ENCODE data around the gene DDX50.
"Not testable (repeated sequence)": the region's sequence is repeated elsewhere in the genome, so short reads cannot be mapped to it uniquely, and the experiment has no call there.

The DDX50 gene

DNA sequence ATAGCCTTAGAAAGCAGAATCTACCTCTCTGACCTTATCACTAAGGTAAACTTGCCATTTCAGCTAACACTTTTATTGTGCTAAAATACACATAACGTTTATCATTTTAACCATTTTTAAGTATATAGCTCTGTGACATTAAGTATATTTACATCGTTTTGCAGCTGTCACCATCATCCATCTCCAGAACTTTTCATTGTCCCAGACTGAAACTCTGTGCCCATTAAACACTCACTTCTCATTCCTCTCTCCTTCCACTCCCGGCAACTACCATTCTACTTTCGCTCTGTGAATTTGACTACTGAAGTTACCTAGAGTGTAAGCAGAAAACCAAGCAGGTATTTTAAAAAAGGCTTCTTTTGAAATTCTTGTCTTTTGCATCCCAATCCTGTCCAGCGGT, 1.3 kb downstream of the DDX50 start:
- no peak for DNase-seq

DNA sequence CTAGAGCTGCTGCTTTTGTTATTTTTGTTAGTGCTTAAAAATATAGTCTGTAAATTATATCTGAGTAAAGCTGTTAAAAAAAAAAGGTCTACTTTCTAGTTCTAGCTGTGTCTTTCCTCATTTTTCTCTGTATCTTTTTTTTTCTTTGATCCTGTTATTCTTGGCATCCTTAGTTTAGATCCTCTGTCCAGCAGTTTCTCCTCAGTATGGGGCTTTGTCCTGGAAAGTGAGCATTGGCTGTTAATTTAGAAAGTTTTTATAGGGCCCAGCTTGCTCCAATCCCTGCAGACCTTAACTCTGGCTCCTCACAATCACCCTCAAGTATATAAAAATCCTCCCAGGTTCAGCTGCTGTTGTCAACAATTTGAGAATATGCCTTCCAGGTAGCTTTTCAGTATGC, 23.5 kb downstream of the DDX50 start:
- DNase-seq, result no peak

DNA sequence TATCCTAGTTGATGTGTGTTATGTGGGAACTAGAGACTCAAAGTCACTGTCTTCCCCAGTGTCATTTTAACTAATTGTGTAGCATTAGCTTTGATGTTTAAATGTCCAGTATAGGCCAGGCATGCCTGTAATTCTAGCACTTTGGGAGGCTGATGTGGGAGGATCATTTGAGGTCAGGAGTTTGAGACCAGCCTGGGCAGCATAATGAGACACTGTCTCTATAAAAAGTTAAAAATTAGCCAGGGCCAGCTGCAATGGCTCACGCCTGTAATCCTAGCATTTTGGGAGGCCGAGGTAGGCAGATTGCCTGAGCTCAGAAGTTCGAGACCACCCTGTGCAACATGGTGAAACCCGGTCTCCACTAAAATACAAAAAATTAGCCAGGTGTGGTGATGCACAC, 24.4 kb downstream of the DDX50 start:
- no peak for DNase-seq

DNA sequence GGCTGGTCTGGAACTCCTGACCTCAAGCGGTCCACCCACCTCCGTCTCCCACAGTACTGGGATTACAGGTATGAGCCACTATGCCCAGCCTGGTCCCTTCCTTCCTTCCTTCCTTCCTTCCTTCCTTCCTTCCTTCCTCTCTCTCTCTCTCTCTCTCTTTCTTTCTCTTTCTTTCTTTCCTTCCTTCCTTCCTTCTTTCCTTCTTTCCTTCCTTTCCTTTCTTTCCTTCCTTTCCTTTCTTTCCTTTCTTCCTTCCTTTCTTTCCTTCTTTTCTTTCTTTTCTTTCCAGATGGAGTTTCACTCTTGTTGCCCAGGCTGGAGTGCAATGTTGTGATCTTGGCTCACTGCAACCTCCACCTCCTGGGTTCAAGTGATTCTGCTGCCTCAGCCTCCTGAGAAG, 28.0 kb downstream of the DDX50 start:
- not testable (repeated sequence) for DNase-seq

DNA sequence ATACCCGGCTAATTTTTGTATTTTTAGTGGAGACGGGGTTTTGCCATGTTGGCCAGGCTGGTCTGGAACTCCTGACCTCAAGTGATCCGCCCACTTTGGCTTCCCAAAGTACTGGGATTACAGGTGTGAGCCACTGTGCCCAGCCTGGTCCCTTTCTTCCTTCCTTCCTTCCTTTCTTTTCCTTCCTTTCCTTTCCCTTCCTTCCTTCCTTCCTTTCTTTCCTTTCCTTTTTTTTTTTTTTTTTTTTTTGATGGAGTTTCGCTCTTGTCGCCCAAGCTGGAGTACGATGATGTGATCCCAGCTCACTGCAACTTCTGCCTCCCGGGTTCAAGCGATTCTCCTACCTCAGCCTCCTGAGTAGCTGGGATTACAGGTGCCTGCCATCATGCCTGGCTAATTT, 28.8 kb downstream of the DDX50 start:
- not testable (repeated sequence) for DNase-seq

DNA sequence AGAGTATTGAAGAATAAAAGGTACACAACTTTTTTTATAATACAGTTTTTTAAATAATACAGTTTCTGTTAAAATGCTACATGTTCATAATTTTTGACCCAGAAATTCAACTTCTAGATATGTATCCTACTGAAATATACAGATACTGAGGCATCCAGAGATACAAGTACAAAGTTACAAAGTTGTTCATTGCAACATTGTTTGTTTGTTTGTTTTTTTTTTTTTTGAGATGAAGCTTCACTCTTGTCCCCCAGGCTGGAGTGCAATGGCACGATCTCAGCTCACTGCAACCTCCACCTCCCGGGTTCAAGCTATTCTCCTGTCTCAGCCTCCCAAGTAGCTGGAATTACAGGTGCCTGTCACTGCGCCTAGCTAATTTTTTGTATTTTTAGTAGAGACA, 31.7 kb downstream of the DDX50 start:
- not testable (repeated sequence) for DNase-seq

DNA sequence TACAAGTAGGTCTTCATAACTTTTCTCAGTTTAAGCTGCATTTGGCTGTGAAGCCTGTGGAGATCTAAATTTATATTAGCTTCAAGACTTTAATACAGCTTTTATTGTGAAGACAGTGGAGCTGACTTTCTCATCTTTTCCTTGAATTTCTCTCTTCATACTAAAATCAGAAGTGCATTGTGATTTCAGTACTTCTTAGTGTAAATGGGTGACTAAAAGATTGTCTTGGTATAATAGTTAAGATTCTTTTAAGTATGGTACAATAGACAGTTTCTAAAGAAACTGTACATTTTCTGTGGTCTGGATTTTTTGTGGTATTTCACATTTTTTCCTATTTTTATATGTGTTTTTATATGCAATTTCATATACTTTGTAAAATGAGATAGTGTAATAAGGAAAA, 33.9 kb downstream of the DDX50 start:
- no peak for DNase-seq

DNA sequence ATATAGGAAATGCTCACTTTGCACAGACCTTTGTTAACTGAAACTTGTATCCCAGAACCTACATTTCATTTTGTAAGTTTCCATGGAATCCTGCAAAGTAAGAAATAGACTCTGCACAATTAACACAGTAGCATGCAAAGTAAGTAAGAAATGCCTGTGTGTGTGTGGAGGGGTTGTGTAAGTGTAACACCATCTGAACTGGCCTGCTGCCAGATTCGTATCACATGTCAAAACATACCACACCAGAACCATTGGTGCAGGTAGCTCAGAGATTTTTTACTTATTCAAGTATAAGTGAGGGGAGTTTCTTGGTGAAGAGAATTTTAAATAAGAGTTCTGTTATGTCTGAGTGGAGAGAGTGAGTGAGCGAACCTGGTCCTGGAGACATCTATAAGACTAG, 37.0 kb downstream of the DDX50 start:
- no peak for DNase-seq

DNA sequence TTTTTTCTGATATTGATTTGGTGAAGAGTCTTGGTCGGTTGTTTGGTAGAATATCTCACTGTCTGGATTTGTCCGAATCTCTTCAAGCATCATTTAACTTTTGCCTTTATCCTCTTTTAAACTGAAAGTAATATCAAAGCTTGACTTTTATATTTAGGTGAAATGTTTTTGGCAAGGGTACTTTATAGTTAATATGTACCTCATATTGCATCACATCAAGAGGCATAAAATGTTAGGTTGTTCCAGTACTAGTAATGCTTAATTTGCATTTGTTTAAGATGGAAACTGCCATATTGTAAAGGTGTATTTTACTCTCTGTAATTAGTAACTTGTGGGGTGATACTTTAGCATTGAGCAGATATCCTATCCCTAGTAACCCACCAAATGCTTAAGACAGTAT, 37.8 kb downstream of the DDX50 start:
- no peak for DNase-seq

DNA sequence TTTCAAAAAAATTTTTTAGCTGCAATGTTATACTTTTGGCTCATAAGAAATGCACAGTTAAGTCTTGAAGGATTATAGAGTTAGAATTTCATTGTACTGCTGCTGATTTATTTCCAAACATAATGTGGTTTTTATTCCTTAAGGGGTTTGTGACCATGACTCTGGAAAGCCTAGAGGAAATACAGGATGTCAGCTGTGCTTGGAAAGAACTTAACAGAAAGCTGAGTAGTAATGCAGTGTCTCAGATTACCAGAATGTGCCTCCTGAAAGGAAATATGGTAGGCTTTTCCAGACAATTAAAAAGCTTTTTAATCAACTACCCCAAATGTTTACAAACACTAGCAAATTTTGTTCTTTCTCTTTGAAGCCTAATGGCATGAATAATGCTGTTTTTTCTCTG, 39.8 kb downstream of the DDX50 start:
- DNase-seq, result not testable (repeated sequence)

DNA sequence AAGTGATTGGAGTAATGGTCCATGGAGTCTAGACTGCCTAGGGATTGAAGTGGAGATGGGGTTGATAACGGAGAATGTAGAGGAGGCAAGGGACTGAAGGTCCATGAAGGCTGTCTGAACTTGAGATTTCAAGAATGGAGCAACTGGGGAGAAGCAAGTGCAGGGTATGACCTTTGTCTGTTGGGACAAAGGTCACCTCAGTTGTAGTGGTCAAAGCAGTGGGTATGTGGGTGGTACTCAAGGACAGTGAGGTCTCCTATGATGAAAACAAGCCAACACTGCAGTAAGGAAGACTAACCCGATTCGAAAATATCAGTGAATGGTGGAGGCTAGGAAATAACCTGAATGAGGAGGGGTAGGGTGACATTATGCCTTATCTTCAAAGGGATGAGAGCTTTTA, 49.5 kb downstream of the DDX50 start:
- no peak for DNase-seq

DNA sequence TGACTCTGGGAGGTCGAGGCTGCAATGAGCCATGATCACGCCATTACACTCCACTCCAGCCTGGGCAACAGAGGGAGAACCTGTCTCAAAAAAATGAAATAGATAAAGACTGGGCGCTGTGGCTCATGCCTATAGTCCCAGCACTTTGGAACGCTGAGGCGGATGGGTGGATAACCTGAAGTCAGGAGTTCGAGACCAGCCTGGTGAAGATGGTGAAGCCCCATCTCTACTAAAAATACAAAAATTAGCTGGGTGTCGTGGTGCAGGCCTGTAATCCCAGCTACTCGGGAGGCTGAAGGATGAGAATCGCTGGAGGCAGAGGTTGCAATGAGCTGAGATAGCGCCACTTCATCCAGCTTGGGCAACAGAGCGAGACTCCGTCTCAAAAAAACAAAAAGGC, 53.8 kb downstream of the DDX50 start:
- no peak for DNase-seq

DNA sequence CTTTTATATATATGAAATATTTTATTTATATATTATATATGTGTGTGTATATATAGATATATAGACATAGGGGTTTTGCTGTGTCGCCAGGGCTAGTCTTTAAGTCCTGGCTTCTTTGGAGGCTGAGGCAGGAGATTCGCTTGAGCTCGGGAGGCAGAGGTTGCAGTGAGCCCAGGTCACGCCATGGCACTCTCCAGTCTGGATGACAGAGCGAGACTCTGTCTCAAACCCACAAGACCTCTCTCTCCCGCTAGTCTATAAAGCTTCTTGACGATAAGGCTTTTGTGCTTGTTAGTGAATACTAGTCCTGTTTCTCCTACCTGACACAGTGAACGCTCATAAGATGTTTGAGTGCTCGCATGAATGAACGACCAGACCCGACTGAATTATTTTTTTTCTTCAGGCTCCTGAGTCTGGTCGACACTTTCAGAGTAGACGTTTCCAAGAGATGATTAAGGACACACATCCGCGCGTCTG, 54.3 kb downstream of the DDX50 start:
- peak; percentile 64 to 71 for DNase-seq

DNA sequence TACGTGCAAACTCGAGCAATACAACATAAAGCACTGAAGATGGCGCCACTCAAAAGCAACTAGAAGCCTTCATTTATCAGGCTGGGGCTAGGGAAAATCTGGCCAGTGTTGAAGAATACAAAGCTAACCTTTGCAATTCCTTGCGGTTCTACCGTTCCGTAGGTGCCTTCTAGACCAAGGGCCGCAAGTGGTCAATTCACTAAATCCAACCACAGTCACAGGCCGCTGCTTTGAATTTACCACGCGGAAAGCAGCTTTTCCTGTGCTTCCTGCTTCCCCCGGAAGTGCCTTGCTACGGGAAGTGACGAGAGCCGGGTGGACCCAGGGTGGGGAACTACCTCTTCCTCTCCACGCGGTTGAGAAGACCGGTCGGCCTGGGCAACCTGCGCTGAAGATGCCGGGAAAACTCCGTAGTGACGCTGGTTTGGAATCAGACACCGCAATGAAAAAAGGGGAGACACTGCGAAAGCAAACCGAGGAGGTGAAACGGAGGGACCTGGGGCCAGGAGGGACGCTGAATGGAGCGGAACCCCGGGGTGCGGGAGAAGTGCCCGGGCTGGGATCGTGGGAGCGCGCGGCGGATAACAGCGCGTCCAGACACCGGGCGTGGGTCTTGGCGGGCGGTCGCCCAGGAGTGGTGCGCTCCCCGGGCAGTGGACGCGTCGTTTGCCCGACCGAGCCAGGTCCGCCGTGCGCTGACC, 54.9 kb downstream of the DDX50 start, which contains the start of gene DDX21:
Gene DDX21, plus strand, starts transcription at position 339 of the 701 bp plus-strand sequence. Its CDS starts 56 bp downstream, at position 395.
- peak; percentile 89 to 91 for DNase-seq

DNA sequence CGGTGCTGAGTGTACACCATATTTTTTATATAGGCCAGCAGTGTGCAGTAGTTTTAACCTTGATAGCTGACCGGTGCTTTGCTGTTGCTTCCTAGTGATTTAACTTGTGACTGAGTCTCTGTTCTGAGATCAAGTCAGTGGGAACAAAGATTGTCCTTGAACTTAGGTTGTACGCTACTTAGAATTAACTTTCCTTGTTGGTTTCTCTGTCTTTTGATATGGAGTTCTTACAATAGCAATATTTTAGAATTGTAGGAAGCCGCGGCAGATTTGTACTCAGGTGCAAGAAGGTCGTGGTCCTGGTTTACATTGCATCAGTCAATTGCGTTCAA, 56.1 kb downstream of the DDX50 start:
- DNase-seq, result no peak

DNA sequence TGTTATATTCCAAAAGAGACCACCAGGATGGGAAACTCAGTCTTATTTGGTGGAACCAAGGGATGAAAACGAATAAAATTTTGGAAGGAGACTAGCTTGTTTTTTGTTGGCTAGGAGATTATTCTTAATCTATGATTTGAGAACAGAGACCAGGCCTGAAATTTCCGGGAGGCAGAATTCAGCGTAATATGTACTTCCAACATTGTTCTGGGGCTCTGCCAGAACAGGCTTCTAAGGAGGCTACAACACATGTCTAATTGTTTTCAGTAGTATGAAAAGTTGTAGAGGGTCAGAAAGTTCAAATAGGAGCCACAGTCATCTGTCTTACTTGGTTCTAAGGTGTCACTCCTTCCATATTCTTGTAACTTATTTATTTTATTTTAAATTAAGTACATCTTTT, 56.5 kb downstream of the DDX50 start:
- no peak for DNase-seq

DNA sequence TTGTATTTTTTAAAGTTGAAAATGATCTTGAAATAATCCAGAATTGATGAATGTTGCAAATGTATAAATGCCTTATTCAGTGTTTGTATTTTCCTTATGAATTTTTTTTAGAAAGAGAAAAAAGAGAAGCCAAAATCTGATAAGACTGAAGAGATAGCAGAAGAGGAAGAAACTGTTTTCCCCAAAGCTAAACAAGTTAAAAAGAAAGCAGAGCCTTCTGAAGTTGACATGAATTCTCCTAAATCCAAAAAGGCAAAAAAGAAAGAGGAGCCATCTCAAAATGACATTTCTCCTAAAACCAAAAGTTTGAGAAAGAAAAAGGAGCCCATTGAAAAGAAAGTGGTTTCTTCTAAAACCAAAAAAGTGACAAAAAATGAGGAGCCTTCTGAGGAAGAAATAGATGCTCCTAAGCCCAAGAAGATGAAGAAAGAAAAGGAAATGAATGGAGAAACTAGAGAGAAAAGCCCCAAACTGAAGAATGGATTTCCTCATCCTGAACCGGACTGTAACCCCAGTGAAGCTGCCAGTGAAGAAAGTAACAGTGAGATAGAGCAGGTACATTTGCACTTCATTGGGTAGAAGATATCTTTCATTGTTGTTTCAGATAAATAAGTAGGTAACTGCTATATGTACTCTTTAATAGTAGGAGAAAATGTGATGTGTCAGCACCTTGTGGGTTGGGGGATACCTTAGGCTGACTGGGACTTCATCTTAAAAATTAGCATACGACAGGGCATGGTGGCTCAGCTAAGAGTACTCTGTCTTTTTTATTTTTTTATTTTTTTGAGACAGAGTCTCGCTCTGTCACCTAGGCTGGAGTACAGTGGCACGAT, 58.8 kb downstream of the DDX50 start:
- no peak for DNase-seq

DNA sequence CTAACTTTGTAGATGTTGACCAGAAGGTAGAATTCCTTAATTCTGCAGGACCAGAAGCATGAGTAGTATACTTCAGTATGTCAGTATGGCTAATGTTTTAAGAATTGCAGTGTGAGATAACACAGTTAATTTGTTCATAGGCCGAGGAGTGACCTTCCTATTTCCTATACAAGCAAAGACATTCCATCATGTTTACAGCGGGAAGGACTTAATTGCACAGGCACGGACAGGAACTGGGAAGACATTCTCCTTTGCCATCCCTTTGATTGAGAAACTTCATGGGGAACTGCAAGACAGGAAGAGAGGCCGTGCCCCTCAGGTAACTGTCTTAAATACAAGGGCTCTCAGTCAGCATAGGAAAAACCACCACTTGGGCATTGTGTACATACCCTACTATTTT, 62.0 kb downstream of the DDX50 start:
- no peak for DNase-seq

DNA sequence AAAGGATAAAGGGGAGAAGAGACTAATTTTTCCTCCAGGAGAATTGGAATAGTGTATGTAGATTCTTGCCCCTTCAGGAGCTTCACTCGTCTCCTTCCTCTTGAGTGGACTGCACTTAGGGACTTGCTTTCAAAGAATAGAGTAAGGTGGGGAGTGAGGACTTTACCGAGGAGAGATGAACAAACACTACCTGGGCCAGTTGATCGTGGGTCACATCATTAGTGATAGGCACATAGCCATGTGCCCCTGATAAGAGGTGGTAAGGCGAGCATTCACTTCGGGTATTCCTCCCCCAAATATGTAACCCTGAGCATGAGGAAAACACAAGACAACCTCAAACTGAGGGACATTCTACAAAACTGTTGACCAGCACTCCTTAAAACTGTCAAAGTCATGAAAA, 72.9 kb downstream of the DDX50 start:
- DNase-seq, result no peak

DNA sequence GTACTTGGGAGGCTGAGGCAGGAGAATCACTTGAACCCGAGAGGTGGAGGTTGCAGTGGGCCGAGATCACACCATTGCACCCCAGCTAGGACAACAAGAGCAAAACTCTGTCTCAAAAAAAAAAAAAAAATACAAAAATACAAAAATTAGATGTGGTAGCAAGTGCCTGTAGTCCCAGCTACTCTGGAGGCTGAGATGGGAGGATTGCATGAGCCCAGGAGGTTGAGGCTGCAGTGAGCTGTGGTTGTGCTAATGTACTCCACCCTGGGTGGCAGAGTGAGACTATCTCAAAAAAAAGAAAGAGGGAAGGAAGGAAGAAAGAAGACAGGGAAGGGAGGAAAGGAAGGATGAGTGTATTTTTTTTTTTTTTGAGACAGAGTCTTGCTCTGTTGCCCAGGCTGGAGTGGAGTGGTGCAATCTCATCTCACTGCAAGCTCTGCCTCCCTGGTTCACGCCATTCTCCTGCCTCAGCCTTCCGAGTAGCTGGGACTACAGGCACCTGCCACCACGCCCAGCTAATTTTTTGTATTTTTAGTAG, 74.9 kb downstream of the DDX50 start:
- DNase-seq, result not testable (repeated sequence)

DNA sequence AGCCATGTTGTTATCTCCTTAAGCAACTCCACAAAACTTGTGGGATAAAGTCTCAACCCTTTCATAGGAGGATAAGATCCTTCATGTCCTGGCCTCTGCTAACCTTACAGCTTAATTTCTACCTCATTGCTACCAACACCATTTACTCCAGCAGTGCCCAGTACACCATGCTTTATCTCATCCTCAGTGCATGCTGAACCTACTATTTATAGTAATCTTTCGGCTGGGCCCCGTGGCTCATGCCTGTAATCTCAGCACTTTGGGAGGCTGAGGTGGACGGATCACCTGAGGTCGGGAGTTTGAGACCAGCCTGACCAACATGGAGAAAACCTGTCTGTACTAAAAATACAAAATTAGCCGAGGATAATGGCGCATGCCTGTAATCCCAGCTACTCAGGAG, 78.6 kb downstream of the DDX50 start:
- DNase-seq, result not testable (repeated sequence)

DNA sequence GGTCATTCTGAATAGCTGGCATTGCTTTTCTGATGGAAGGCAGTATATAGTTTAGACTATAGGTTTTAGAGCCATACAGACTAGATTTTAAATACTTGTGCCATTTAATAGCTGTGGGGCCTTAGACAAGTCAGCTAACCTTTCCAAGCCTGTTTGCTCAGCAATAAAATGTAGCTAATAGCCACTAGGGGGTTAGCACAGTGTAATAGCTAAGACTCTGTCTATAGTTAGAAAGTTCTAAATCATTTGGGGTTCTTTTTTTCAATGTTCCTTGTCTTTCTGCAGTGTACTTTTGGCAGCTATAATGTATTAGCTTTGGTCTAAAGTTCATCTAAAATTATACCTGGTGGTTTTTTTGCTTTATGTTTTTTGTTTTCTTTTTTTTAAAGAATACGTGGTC, 80.0 kb downstream of the DDX50 start:
- peak in 1 of 2 experiments; percentile 55 for DNase-seq

DNA sequence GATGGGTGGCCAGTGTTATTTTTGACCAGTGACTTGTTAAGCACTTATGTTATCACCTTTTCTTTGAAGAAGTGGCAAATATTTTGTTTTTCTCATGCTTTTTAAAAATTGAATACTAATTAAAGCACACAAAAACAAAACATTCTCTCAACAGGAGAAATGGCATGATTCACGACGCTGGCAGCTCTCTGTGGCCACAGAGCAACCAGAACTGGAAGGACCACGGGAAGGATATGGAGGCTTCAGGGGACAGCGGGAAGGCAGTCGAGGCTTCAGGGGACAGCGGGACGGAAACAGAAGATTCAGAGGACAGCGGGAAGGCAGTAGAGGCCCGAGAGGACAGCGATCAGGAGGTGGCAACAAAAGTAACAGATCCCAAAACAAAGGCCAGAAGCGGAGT, 81.3 kb downstream of the DDX50 start:
- no peak for DNase-seq

DNA sequence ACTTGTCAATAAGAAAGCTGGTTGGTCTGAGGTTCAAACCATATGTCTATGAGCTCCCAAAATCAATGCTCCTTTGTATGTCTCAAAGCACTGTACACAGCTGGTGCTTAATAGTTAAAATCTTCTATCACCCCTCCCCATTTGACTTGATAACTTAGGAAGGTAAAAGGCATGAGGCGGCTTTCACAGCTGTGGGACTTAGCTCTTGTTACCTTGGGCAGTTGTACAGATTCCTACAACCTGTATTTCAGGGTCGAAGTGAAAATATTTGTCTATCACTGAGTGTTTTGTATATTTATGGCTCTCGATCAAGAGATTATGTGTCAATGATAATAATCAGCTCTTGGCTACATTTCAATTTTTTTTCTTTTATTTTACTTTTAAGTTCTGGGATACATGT, 86.5 kb downstream of the DDX50 start:
- no peak for DNase-seq
